K562 (cell line): Measurements from ENCODE around the gene KAZN. TPM values are rescaled to one million over a fixed set of nuclear protein-coding genes. Genes with fewer than 3 reads are reported as not detected.

Experiments used
- ATAC-seq: fragments of 200-7000 bp; cut with Tn5 transposase; 3 replicates; pipeline ENCODE4 v1.9.1; 2020; ENCODE audit warnings: moderate library complexity
- BruUV-seq: library from RNA; stranded (reverse); fragments of 400-500 nt; replicated peaks from 2 replicates; lab custom pipeline; 2021; lab: Mats Ljungman, UMichigan
- CTCF ChIA-PET: fragments of 300-600 bp; formaldehyde crosslinking; extraction: SDS; loops from one replicate; lab custom pipeline; 2021; ENCODE audit warnings: low intra/inter-chr PET ratio; lab: Yijun Ruan, JAX
- POLR2A ChIA-PET: fragments of 300-600, 350-650 bp; sonication (Branson Sonifier 250); formaldehyde crosslinking; extraction: SDS; loops from one replicate; lab custom pipeline; 2021; ENCODE audit warnings: antibody characterized with exemption, inconsistent platforms; lab: Yijun Ruan, JAX
- DNase-seq, 4 experiments: peaks; one replicate each; pipeline versions ENCODE4 v3.0.0 to v3.0.0-alpha.2; 2011 to 2018; ENCODE audit warnings: low spot score in 3 of 4, mixed read lengths in 3 of 4; ENCODE audit errors: extremely low read depth in 1 of 4
- FAIRE-seq: peaks from 2 replicates; lab custom pipeline; 2011; peaks lifted over from hg19 to GRCh38; lab: Jason Lieb, UNC
- H2AFZ ChIP-seq: 2 replicates; pipeline ENCODE4 v1.6.0; 2011; ENCODE audit warnings: low read depth, low read length, control low read depth, inconsistent platforms
- H3K27ac ChIP-seq: fragments of 200-600 bp; 3 replicates; pipeline ENCODE4 v1.8.0; 2011; ENCODE audit warnings: low read depth, mild to moderate bottlenecking, control low read depth, inconsistent platforms, low read length, moderate library complexity, mixed read lengths; ENCODE audit errors: extremely low read depth
- H3K27me3 ChIP-seq, 2 experiments: fragments of 300-600 bp in 1 of 2; 2 replicates in 1 of 2; 3 replicates in 1 of 2; pipeline versions ENCODE4 v1.6.0 to v1.8.0; 2011; ENCODE audit warnings: inconsistent platforms in 2 of 2, low read length in 2 of 2, mild to moderate bottlenecking in 1 of 2, mixed read lengths in 1 of 2, moderate library complexity in 1 of 2; ENCODE audit not compliant: control insufficient read depth in 2 of 2, insufficient read depth in 2 of 2
- H3K36me3 ChIP-seq: fragments of 300-600 bp; 3 replicates; pipeline ENCODE4 v1.8.0; 2011; ENCODE audit warnings: mild to moderate bottlenecking, low read length, inconsistent platforms; ENCODE audit not compliant: control insufficient read depth, insufficient read depth
- H3K4me1 ChIP-seq, 2 experiments: fragments of 200-600 bp in 1 of 2; replicated peaks in 1 of 2; 2 replicates in 1 of 2; 3 replicates in 1 of 2; pipeline versions ENCODE4 v1.5.1 to v1.8.0; 2011; ENCODE audit warnings: inconsistent platforms in 2 of 2, low read length in 2 of 2, mild to moderate bottlenecking in 1 of 2, mixed read lengths in 1 of 2, moderate library complexity in 1 of 2; ENCODE audit not compliant: control insufficient read depth in 2 of 2, insufficient read depth in 2 of 2
- H3K4me2 ChIP-seq: 2 replicates; pipeline ENCODE4 v1.6.1; 2011; ENCODE audit warnings: low read length, control low read depth, inconsistent platforms, mixed read lengths; ENCODE audit not compliant: insufficient read depth
- H3K4me3 ChIP-seq: fragments of 200-600 bp; sonication (generic), shearing (Covaris generic); 2 replicates; pipeline ENCODE4 v1.5.1; 2016; ENCODE audit warnings: control low read depth, inconsistent platforms
- H3K79me2 ChIP-seq: fragments of 200-600 bp; 3 replicates; pipeline ENCODE4 v1.8.0; 2011; ENCODE audit warnings: low read length, inconsistent platforms; ENCODE audit not compliant: control insufficient read depth, insufficient read depth
- H3K9ac ChIP-seq, 2 experiments: 2 replicates each; pipeline versions ENCODE4 v1.6.0 to v1.6.1; 2011; ENCODE audit warnings: low read depth in 2 of 2, low read length in 2 of 2, control low read depth in 1 of 2, inconsistent platforms in 1 of 2, mild to moderate bottlenecking in 1 of 2, mixed read lengths in 1 of 2; ENCODE audit not compliant: insufficient read depth in 1 of 2
- H3K9me1 ChIP-seq: one replicate; pipeline ENCODE4 v1.6.0; 2011; ENCODE audit warnings: inconsistent platforms, mild to moderate bottlenecking, low read length, moderate library complexity; ENCODE audit not compliant: control insufficient read depth, insufficient read depth
- H3K9me3 ChIP-seq: replicated peaks from 2 replicates; pipeline ENCODE4 v1.5.1; 2011; ENCODE audit warnings: low read depth, low read length, inconsistent platforms; ENCODE audit not compliant: control insufficient read depth, insufficient read depth
- H4K20me1 ChIP-seq: replicated peaks from 2 replicates; pipeline ENCODE4 v1.6.1; 2011; ENCODE audit warnings: low read length, inconsistent platforms, mixed read lengths; ENCODE audit not compliant: control insufficient read depth, insufficient read depth
- ASH1L ChIP-seq: fragments of 450-650 bp; IDR thresholded peaks from 2 replicates; pipeline ENCODE4 v1.6.1; 2018; ENCODE audit warnings: borderline replicate concordance, mild to moderate bottlenecking, low read depth; ENCODE audit not compliant: partially characterized antibody
- CBFB ChIP-seq: sonication (generic); formaldehyde crosslinking; IDR thresholded peaks from 2 replicates; pipeline ENCODE4 v1.4.0; 2020; ENCODE audit warnings: mild to moderate bottlenecking, missing genetic modification reagents
- NCOA1 ChIP-seq: fragments of 450-650 bp; IDR thresholded peaks from 2 replicates; pipeline ENCODE4 v1.6.1; 2016; ENCODE audit warnings: low read depth
- NFATC3 ChIP-seq: fragments of 450-650 bp; IDR thresholded peaks from 2 replicates; pipeline ENCODE4 v1.6.1; 2017; ENCODE audit warnings: mild to moderate bottlenecking
- ZFP36 ChIP-seq: fragments of 150-350 bp; IDR thresholded peaks from 2 replicates; pipeline ENCODE4 v1.6.1; 2018; ENCODE audit warnings: low read length, low read depth; ENCODE audit not compliant: partially characterized antibody
- WGBS: fragments of 100-300 bp; shearing (Covaris generic); methylation state at CpG from one replicate; pipeline ENCODE4 v1.1.6; 2016; ENCODE audit warnings: low coverage, mixed read lengths; ENCODE audit not compliant: insufficient coverage; ENCODE audit errors: missing lambda C conversion rate; 5-methylcytosine and 5-hydroxymethylcytosine counted together
- in situ Hi-C: fragments of 300-500 bp; cut with MboI; formaldehyde crosslinking; loops from 4 replicates; pipeline ENCODE4 v1.15.0; 2018; ENCODE audit warnings: inconsistent platforms, mixed read lengths
- intact Hi-C: fragments of 100-400 bp; cut with micrococcal nuclease; formaldehyde crosslinking; loops from 2 replicates; pipeline ENCODE4 v1.14.2; 2022
- polyA plus RNA-seq, 8 experiments: library from polyadenylated mRNA; depleted of rRNA in 4 of 8; stranded (reverse) in 5 of 8; unstranded in 3 of 8; fragments of >200 nt; fragmentation: Nextera tagmentation in 2 of 8; fragmentation: Illumina TruSeq in 1 of 8; extraction: Ambion mirVana in 2 of 8; extraction: Trizol in 1 of 8; gene quantifications; 2 replicates each; pipeline versions ENCODE4 v1.2.1 to v1.2.3, GENCODE V29; 2011 to 2014; ENCODE audit warnings: inconsistent platforms in 1 of 8, missing spikeins in 1 of 8
- total RNA-seq, 7 experiments: library from RNA; depleted of rRNA in 6 of 7; stranded (reverse); fragments of >200 nt in 6 of 7; fragmentation: Illumina TruSeq in 2 of 7; extraction: Trizol in 2 of 7; gene quantifications; 2 replicates each; pipeline versions ENCODE4 v1.2.1 to v1.2.3, GENCODE V29; 2011 to 2021; ENCODE audit warnings: low replicate concordance in 1 of 7
- TF ChIP-seq, protein P1 (sequence below): sonication (generic); formaldehyde crosslinking; IDR thresholded peaks from 2 replicates; pipeline ENCODE4 v1.8.0; 2022; ENCODE audit warnings: mild to moderate bottlenecking, missing genetic modification reagents, borderline replicate concordance

Gene KAZN
- total and polyA plus RNA-seq, 9 of the 15 experiments (the other 6 are each of a cell fraction or from before 2014, with no cell fraction given) = 2.1 to 21.6 (median 5.4) TPM

DNA sequence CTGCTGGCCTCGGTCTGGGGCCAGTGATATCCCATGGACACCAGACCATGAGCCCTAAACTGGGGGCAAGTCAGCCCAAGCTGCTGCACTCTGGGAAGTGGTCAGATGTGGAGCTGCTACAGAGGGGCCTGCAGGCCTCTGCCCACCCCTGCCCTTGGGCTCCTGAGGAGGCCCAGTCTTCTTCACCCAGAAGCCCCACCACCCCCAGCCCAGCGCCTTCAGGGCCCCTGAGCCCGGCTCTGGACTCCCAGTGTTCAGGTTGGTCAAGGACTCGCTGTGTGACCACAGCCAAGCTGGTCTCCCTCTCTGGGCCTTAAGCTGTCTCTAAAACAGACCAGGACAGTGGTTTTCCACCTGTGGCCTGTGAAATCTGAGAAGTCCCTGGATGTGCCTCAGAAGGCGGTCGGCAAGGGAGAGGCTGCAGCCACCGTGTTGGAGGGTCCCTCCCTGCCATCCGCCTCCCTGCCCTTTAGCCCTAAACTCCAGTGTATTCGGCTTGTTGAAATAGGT is 475.4 kb downstream of the KAZN start:
- H3K4me1 ChIP-seq = no peaks in the 10 kb centered on the region
- H3K79me2 ChIP-seq = no peaks in the 10 kb centered on the region
- 27% methylated on average over 9 of the region's 9 CpGs for WGBS
- H3K9me1 ChIP-seq = no peaks in the 10 kb centered on the region
- intact Hi-C loops (no loop called here), in situ Hi-C loops (no loop called here)
- no TSS peak for BruUV-seq
- FAIRE-seq (no peak), ATAC-seq (no peak), DNase-seq (no peak)
- no peak overlapping the region for H3K4me2 ChIP-seq
- CTCF ChIA-PET = no interaction called here
- peaks cover 8% of the 10 kb centered on the region; the same call in 1 of the 2 replicates for H4K20me1 ChIP-seq
- no peak for TF ChIP-seq NCOA1
- TF ChIP-seq CBFB (CRISPR knock-in tag) = no peak
- no peak for TF ChIP-seq NFATC3
- TF ChIP-seq ASH1L = no peak
- TF ChIP-seq ZFP36 = peak; percentile 65
- TF ChIP-seq, protein P1, sequence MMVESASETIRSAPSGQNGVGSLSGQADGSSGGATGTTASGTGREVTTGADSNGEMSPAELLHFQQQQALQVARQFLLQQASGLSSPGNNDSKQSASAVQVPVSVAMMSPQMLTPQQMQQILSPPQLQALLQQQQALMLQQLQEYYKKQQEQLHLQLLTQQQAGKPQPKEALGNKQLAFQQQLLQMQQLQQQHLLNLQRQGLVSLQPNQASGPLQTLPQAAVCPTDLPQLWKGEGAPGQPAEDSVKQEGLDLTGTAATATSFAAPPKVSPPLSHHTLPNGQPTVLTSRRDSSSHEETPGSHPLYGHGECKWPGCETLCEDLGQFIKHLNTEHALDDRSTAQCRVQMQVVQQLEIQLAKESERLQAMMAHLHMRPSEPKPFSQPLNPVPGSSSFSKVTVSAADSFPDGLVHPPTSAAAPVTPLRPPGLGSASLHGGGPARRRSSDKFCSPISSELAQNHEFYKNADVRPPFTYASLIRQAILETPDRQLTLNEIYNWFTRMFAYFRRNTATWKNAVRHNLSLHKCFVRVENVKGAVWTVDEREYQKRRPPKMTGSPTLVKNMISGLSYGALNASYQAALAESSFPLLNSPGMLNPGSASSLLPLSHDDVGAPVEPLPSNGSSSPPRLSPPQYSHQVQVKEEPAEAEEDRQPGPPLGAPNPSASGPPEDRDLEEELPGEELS (CRISPR knock-in tag) = no peak
- H3K27me3 ChIP-seq = peaks cover 9 to 41% of the 10 kb centered on the region in 2 experiments; a peak in 4 of 5 replicates
- POLR2A ChIA-PET = no interaction called here
- H3K36me3 ChIP-seq = no peaks in the 10 kb centered on the region
- no peak overlapping the region for H3K4me3 ChIP-seq
- 0 out of 4 replicates have a peak overlapping the region, but pooled peaks of 1 of the 2 experiments have one; percentile 38 for H3K9ac ChIP-seq
- no peak overlapping the region for H2AFZ ChIP-seq
- no peak overlapping the region for H3K27ac ChIP-seq
- no peaks in the 10 kb centered on the region for H3K9me3 ChIP-seq
